ENCODE results near the gene NTM.

Gene NTM

DNA sequence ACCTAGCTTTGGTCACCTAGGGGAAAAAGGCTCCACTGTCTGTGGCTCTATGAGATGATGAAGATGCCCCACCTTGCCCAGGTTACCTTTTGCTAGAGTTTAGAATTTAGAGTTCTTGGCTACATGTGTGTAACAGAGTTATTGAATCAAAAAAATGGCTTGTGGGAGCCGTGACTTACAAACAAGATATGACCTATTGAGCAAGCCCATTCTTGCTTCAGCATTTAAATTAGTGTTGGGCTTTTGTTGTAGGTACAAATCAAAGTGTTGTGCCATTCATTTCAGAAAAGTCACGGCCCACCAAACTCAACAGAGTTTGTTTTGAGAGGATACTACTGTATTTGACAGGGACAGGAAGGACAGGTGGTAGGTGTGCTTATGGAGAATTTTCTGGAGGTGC, 768.8 kb downstream of the NTM start:
- DNase-seq (ENCODE audit: low read depth in 1 of 2, low spot score in 1 of 2): no peak
- Histone ChIP-seq H3K4me3 (replicated peaks; ENCODE audit: insufficient read depth, low read length) (no peak overlapping the region), H3K27ac (replicated peaks) (no peak overlapping the region), H3K27me3 (ENCODE audit: insufficient read depth, poor library complexity, severe bottlenecking) (no peaks in the 10 kb centered on the region)
- TF ChIP-seq, protein P1, sequence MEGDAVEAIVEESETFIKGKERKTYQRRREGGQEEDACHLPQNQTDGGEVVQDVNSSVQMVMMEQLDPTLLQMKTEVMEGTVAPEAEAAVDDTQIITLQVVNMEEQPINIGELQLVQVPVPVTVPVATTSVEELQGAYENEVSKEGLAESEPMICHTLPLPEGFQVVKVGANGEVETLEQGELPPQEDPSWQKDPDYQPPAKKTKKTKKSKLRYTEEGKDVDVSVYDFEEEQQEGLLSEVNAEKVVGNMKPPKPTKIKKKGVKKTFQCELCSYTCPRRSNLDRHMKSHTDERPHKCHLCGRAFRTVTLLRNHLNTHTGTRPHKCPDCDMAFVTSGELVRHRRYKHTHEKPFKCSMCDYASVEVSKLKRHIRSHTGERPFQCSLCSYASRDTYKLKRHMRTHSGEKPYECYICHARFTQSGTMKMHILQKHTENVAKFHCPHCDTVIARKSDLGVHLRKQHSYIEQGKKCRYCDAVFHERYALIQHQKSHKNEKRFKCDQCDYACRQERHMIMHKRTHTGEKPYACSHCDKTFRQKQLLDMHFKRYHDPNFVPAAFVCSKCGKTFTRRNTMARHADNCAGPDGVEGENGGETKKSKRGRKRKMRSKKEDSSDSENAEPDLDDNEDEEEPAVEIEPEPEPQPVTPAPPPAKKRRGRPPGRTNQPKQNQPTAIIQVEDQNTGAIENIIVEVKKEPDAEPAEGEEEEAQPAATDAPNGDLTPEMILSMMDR (IDR thresholded peaks at IDR 0.05; ENCODE audit: insufficient read depth, low read length): no peak
- no peak for TF ChIP-seq GABPA (IDR thresholded peaks at IDR 0.05; ENCODE audit: low read depth)
- TF ChIP-seq, protein P2, sequence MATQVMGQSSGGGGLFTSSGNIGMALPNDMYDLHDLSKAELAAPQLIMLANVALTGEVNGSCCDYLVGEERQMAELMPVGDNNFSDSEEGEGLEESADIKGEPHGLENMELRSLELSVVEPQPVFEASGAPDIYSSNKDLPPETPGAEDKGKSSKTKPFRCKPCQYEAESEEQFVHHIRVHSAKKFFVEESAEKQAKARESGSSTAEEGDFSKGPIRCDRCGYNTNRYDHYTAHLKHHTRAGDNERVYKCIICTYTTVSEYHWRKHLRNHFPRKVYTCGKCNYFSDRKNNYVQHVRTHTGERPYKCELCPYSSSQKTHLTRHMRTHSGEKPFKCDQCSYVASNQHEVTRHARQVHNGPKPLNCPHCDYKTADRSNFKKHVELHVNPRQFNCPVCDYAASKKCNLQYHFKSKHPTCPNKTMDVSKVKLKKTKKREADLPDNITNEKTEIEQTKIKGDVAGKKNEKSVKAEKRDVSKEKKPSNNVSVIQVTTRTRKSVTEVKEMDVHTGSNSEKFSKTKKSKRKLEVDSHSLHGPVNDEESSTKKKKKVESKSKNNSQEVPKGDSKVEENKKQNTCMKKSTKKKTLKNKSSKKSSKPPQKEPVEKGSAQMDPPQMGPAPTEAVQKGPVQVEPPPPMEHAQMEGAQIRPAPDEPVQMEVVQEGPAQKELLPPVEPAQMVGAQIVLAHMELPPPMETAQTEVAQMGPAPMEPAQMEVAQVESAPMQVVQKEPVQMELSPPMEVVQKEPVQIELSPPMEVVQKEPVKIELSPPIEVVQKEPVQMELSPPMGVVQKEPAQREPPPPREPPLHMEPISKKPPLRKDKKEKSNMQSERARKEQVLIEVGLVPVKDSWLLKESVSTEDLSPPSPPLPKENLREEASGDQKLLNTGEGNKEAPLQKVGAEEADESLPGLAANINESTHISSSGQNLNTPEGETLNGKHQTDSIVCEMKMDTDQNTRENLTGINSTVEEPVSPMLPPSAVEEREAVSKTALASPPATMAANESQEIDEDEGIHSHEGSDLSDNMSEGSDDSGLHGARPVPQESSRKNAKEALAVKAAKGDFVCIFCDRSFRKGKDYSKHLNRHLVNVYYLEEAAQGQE (IDR thresholded peaks at IDR 0.05; ENCODE audit: insufficient replicate concordance, low read depth): no peak
- TF ChIP-seq POLR2AphosphoS5 (IDR thresholded peaks at IDR 0.05; ENCODE audit: low read depth): no peak
- TF ChIP-seq SPI1 (IDR thresholded peaks at IDR 0.05; ENCODE audit: borderline replicate concordance, low read depth): no peak

DNA sequence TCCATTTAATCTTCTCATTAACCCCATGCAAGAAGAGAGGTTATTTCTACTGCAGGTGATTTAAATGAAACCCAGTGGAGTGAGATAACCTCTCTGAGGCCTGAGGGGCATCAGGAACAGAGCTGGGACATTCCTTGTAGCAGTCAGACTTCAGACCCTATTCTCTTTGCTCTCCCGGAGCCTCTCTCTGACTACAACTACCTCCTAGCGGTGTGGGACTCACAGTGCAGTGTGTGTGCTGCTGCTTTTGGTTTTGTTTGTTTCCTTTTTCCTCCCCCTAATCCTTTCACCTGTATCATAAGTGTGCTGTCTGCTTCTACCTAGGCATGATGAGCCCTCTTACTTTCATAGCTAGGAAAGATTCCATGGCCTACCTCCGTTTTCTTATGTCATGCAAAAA, 769.6 kb downstream of the NTM start:
- H3K27me3 ChIP-seq (ENCODE audit: insufficient read depth, poor library complexity, severe bottlenecking): no peaks in the 10 kb centered on the region
- TF ChIP-seq, protein P2 (IDR thresholded peaks at IDR 0.05; ENCODE audit: insufficient replicate concordance, low read depth): no peak
- TF ChIP-seq POLR2AphosphoS5 (IDR thresholded peaks at IDR 0.05; ENCODE audit: low read depth) (no peak), SPI1 (IDR thresholded peaks at IDR 0.05; ENCODE audit: borderline replicate concordance, low read depth) (no peak), GABPA (IDR thresholded peaks at IDR 0.05; ENCODE audit: low read depth) (no peak)
- TF ChIP-seq, protein P1 (IDR thresholded peaks at IDR 0.05; ENCODE audit: insufficient read depth, low read length): no peak
- no peak overlapping the region for H3K27ac ChIP-seq (replicated peaks)
- H3K4me3 ChIP-seq (replicated peaks; ENCODE audit: insufficient read depth, low read length): no peak overlapping the region
- no peak for DNase-seq (ENCODE audit: low read depth in 1 of 2, low spot score in 1 of 2)

DNA sequence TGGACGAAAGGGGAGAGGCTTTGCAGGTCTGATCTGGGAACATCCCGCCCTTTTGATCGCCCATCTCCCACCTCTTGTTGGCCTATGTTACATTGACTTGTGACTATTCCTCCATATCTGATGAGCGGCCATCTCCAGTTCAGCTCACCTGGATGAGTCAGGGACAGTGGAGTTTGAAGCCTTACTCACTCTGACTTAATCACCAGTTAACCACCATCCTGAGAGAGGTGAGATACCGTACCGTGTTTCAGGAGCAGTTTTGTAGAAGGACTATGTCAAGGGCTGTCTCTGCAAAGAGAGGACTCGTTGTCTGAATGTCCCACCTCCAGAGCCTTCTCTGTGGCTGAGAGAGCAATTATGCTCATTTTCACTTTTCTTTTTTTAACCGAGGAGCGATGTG, 771.7 kb downstream of the NTM start:
- DNase-seq (ENCODE audit: low read depth in 1 of 2, low spot score in 1 of 2): no peak
- H3K27me3 ChIP-seq (ENCODE audit: insufficient read depth, poor library complexity, severe bottlenecking): no peaks in the 10 kb centered on the region
- TF ChIP-seq, protein P2 (IDR thresholded peaks at IDR 0.05; ENCODE audit: insufficient replicate concordance, low read depth): no peak
- no peak for TF ChIP-seq GABPA (IDR thresholded peaks at IDR 0.05; ENCODE audit: low read depth)
- no peak for TF ChIP-seq POLR2AphosphoS5 (IDR thresholded peaks at IDR 0.05; ENCODE audit: low read depth)
- TF ChIP-seq, protein P1 (IDR thresholded peaks at IDR 0.05; ENCODE audit: insufficient read depth, low read length): no peak
- TF ChIP-seq SPI1 (IDR thresholded peaks at IDR 0.05; ENCODE audit: borderline replicate concordance, low read depth): no peak
- no peak overlapping the region for H3K27ac ChIP-seq (replicated peaks)
- H3K4me3 ChIP-seq (replicated peaks; ENCODE audit: insufficient read depth, low read length): no peak overlapping the region
